ENCODE results near the gene MCM7.

MCM7 gene

GRCh38 chr7:100122067-100122466, 20.9 kb upstream of the MCM7 start:
- no peak for DNase-seq

- DNase-seq, result no peak
Observed at GRCh38 chr7:100120733-100121036, 19.5 kb upstream of the MCM7 start.

DNA sequence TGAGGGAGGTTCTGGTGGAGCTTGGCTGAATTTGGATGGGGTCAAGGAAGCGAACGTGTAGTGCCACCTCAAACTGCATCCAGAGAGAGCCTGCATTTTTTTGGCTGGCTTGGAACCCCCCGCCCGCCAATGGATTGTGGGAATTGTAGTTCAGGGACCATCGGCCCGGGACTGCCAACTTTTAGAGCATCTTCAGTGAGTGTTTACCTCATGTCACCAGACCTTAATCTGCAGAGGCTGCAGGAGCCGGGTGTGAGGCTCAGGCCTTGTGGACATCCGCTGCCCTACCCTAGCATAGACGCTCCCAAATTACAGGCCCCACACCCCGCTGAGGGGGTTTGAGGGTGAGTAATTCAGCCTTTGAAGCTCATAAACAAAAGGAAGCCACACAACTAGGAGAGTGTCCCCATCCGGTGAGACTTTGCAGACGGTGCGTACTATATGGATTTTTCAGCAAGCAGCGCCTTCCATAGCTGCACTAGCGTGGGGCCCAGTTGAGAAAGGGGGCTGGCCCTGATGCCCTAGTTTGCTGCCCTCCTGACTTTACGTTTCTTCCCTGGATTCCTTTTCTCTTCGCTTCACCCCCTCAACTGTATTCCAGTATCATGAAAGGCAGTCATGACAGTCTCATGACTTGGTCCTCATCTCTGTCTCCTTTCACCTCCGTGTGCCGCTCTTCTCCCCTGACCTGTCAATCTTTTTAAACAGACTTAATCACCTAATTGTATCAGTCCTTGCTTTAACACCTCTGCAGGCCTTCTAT, 19.0 kb upstream of the MCM7 start:
- DNase-seq, result no peak

DNA sequence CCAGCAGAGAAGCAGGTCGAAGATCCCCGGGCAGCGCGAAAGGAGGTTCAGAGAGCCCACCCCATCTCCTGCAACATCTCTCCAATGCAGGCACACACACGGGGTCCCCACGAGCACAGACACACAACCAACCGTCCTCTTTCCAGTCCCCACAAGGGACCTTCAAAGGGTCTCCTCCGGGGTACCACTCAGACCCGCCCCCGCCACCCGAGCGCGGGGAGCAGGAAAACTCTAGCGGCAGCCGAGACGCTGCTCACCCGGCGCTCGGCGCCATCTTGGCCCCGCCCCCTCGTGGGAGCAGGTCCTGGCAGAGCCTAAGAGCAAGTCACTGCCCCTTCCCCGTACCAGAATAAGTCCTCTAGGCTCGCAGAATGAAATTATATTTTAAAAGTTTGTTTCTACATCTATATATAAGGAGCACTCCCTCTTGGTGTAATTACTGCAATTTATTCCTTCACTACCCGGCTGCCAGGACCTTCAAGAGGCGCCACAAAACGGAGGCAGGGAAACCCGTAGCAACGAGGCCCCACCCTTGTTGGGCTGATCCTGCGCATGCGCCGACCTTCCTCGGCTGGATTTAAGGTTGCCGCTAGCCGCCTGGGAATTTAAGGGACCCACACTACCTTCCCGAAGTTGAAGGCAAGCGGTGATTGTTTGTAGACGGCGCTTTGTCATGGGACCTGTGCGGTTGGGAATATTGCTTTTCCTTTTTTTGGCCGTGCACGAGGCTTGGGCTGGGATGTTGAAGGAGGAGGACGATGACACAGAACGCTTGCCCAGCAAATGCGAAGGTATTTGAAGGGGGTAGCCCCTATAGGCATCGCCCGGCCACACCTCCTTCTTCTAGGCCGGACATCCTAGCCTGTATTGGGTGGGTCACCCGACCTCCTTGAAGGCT, 18.1 kb upstream of the MCM7 start, which contains the start of the genes CNPY4 and TAF6:
Gene CNPY4, plus strand, starts transcription at position 563 of the 898 bp plus-strand sequence. Its CDS starts 111 bp downstream, at position 674.
Gene TAF6, minus strand, starts transcription at position 287 of the 898 bp plus-strand sequence. CDS start 5,149 bp downstream, outside the sequence.
- DNase-seq, result peak; percentile 78

DNA sequence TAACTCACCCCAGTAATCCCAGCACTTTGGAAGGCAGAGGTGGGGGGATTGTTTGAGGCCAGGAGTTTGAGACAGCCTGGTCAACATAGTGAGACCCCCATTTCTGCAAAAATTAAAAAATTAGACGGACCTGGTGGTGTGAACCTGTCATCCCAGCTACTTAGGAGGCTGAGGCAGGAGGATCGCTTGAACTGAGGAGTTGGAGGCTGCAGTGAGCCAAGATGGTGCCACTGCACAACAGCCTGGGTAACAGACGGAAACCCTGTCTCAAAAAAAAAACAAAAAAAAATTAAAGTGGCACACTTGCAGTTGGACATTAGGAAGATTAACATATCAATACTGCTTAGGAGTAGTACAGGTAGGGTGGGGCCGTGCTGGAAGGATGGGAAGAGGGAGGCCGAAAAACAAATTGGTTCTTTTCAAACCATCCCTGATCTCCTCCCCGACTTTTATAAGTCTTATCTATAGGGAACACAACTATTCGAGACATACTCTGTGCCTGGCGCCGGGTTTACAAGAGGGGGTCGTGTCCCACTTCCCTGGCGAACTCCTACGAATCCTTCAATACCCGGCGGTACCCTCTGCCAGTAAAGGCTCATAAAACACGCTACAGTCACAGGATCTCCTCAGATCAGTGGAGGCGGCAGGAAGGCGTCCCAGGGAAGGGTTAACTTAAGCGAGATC, 17.3 kb upstream of the MCM7 start:
- no peak for DNase-seq

DNA sequence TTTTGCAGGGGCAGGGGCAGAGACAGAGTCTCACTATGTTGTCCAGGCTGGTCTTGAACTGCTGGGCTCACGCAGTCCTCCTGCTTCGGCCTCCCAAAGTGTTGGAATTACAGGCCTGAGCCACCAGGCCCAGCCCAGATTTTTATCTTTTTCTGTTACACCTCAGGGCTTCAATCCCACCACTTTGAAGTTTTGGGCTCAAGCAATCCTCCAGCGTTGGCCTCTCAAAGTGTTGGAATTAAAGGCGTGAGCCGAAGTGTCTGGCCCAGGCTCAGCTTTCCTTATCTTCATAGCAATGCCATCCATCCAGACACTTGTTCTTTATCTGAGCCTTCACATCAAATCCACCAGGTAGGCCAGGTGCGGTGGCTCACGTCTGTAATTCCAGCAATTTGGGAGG, 13.8 kb upstream of the MCM7 start:
- DNase-seq, result no peak

- DNase-seq, result no peak
Observed at GRCh38 chr7:100111914-100112313, 10.7 kb upstream of the MCM7 start.

- no peak for DNase-seq
Observed at GRCh38 chr7:100111156-100111555, 10.0 kb upstream of the MCM7 start.

GRCh38 chr7:100109521-100110163, 8.4 kb upstream of the MCM7 start:
- no peak for DNase-seq

- DNase-seq, result no peak
Observed at GRCh38 chr7:100107890-100108289, 6.7 kb upstream of the MCM7 start.

DNA sequence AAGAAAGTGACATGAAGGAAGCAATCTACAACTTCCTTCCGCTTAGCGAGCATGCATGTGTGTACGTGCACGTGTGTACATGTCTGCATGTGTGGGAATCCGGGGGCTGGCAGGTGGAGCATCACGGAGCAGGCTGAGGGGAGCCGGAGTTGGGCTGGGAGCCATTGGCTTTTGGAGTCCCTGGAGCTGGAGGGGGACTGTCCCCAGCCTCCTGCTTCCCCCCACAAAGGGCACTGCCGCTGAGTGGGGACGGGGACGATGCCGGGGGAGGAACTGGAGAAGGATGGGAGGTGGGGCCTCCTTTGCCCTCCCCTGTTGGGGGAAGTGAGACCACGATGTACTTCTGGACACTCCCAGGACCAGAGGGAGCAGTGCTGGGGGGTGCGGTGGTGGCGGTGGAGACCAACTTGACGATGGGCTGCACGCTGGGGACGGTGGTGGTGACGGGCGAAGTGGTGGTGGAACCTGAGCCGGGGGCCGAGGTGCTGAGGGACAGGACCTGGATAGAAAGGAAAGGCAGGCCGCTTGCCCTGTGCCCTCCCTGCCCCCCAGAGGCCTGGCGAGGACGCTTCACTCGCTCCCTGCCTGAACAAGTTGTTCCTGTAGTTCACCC, 6.0 kb upstream of the MCM7 start:
- DNase-seq, result no peak

- DNase-seq, result no peak
Observed at GRCh38 chr7:100106633-100107032, 5.4 kb upstream of the MCM7 start.

DNA sequence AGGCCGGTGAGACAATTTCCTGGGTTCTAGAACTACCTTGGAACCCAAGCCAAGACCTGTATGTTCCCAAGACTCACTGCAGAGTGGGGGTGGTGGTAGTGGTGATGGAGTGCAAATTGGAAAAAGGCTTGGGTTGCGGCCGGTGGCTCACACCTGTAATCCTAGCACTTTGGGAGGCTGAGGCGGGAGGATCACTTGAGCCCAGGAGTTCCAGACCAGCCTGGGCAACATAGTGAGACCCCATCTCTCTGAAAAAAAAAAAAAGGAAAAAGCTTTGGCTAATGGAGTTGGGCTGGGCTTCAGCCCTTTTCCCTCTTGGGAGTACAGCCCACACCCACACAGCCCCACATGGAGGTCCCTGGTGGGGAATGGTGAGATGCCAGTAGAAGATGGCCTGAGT, 4.3 kb upstream of the MCM7 start:
- no peak for DNase-seq

DNA sequence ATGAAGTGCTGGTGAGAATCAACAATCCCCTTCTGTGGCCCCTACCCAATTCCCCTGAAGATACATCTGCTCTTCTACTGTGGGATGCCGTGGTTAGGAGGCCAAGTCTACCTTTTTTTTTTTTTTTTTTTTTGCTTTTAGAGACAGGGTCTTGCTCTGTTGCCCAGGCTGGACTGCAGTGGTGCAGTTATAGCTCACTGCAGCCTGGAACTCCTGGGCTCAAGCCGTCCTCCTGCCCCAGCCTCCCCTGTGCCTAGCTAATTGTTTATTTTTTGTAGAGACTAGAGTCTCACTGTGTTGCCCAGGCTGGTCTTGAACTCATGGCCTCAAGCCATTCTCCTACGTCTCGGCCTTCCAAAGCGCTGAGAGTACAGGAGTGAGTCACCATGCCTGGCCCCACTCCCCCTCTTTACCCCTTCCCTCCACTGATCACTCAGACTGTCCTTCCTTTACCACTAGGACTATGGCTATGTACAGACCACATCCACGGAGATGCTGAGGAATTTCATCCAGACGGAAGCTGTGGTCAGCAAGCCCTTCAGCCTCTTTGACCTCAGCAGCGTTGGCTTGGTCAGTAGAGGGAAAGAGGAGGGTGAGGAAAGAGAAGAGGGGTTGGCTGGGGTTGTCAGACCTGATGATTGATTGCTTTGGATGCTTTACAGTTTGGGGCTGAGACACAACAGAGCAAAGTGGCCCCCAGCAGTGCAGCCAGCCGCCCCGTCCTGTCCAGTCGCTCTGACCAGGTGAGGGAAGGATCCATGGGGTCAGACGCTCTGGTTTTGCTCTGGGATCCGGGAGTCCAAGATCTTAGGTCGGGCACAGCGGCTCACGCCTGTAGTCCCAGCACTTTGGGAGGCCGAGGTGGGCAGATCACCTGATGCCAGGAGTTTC, 2.0 kb upstream of the MCM7 start:
- DNase-seq, result no peak

DNA sequence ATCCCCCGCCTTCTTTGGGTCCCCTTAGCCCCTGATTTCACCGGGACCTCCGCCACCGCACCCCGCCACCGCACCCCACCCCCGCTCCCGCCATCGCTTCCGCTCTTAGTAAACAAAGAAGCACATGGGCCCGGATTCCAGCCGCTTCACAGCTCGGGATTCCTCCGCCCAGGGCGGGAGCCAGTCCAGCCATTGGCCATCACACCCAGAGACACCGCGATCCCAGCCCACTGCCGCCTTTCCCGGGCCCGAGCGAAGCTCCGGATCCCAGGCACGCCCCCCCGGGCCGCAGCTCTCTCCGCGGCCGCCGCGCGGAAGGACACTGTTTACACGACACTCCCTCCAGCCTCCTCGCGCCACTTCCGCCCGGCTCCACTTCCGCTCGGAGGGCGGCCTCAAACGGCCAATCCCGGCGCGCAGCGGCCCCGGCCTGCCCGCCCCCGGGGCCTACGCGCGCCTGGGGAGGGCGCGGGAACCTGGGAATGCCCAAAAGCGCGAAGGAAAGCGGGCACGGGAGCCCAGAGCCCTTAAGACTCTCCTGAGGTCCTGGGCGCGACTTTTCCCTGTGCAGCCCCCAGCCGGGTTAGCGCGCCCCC, 679 bp downstream of the MCM7 start:
- DNase-seq, result peak; percentile 86

DNA sequence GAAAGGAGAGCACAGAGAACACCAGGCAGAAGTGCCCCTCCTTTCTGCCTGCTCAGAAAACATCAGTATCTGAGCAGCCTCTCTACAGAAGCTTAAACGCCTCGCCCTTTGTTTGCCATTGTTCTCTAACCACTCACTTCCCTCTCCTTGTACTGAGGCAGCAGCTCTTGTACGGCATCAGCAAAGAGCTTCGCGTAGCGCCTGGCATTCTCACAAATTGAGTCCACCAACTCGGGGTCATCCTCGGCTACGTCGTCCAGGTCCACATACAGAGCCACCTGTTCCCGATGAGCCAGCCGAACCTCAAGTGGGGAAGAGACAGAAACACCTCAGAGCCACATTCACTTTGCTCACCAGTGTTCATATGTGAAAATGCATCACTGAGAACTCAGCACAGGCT, 1.7 kb downstream of the MCM7 start:
- no peak for DNase-seq

DNA sequence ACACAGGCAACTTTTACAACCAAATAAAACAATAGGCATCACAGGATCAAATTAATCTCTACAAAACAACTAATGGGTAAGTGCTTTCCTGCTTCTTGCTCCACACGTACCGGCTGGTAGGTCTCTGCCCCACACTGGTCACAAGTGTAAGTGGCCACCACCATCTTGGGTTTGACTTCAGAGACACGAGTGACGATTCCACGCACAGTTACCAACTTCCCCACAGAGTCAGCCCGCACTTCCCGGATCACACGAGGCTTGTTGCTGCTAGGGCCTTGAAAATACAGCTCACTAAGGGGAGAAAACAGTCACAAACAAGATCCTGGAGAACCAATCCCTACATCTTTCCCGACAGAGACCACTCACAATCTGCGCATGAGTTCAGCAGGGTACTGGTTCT, 2.3 kb downstream of the MCM7 start:
- DNase-seq, result no peak

DNA sequence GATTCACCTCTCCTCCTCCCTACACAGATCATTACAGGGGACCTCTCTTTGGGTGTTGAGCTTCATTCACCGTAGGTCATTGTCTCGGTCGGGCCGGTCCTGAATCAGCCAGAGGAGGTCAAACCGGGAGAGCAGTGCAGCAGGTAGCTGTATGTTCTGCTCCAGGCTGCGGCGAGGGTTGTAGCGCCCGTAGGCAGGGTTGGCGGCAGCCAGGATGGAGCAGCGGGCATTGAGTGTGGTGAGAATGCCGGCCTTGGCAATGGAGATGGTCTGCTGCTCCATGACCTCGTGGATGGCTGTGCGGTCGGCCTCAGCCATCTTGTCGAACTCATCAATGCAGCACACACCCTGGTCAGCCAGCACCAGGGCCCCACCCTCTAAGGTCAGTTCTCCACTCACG, 5.5 kb downstream of the MCM7 start:
- DNase-seq, result no peak

GRCh38 chr7:100095289-100095688, 5.9 kb downstream of the MCM7 start:
- no peak for DNase-seq

- DNase-seq, result no peak
Observed at GRCh38 chr7:100093925-100094486, 7.2 kb downstream of the MCM7 start.

DNA sequence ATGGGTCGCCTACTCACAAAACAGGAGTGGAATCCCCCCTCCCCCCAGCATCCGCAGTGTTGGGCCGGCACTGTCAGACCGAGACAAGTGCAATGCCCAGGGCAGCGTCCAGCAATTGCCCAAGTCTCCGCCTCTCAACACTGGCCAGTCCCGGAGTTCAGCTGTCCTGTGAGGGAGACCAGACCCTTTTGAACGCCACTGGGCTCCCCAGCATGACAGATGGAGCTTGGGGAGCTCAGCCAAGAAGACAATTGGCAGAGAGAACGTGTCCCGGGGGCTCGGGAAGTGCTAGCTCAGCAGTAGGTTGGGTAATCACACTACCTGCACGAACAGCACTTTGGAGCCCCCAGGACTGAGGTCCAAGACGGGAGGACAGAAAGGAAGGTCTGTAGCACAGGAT, 7.7 kb downstream of the MCM7 start:
- no peak for DNase-seq
